Choroid plexus epithelial cell (primary cell): ENCODE data around the gene ATG4A.

Source experiments
- DNase-seq: peaks from one replicate; pipeline ENCODE4 v3.0.0-alpha.2; 2010; ENCODE audit warnings: low read depth
- H3K4me3 ChIP-seq: 2 replicates; pipeline ENCODE4 v1.5.1; 2011; ENCODE audit warnings: low read depth, mild to moderate bottlenecking, control low read depth, low read length, moderate library complexity
- TF ChIP-seq, protein P1 (sequence below): conservative IDR thresholded peaks from 2 replicates; pipeline ENCODE4 v1.5.1; 2011; ENCODE audit warnings: low read depth, mild to moderate bottlenecking, control low read depth, inconsistent platforms, low read length, moderate library complexity

ATG4A gene

DNA sequence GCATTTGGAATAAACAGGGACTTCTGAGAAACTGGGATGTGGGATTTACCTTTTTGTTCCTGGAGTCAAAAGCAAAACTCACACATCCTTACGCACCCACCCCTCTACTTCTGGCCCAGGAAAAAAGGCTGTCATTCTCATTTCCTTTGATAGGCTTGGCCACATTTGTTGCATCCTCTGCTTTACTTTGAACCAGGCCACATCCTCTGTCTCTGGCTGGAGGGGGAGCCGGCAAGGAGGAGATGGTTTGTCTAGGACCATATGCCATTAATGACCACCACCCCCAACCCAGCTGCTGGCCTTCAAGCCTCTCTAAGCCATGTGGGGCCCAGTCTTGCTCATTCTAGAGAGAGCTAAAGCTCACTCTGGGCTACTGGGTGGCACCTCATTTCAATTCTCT is 64.5 kb downstream of the ATG4A start:
- no peak overlapping the region for H3K4me3 ChIP-seq
- TF ChIP-seq, protein P1, sequence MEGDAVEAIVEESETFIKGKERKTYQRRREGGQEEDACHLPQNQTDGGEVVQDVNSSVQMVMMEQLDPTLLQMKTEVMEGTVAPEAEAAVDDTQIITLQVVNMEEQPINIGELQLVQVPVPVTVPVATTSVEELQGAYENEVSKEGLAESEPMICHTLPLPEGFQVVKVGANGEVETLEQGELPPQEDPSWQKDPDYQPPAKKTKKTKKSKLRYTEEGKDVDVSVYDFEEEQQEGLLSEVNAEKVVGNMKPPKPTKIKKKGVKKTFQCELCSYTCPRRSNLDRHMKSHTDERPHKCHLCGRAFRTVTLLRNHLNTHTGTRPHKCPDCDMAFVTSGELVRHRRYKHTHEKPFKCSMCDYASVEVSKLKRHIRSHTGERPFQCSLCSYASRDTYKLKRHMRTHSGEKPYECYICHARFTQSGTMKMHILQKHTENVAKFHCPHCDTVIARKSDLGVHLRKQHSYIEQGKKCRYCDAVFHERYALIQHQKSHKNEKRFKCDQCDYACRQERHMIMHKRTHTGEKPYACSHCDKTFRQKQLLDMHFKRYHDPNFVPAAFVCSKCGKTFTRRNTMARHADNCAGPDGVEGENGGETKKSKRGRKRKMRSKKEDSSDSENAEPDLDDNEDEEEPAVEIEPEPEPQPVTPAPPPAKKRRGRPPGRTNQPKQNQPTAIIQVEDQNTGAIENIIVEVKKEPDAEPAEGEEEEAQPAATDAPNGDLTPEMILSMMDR = no peak
- no peak for DNase-seq

DNA sequence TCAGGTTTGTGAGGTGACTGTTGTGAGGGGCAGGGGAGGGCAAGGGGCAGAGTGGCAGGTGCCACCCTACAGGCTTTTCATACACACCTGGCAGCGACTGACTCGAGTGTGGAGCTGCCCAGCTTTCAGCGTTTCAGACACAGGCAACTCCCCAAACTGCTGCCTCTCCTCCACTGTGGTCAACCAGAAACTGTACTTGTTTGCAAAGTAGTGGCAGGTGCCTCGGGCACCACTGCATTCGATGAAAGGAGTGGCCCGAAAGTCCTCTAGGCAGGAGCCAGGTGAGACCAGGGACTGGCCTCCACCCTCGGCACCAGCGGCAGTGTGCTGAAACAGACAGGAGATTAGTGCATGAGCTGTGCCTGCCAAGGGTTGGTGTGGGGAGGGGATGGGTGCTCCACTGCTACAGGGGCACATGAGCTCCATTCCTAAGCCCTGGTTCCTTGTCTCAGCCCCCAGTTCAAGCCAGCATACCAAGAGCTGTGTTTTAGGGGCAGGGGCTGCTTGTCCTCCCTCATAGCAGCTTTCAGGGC is 65.4 kb downstream of the ATG4A start:
- TF ChIP-seq, protein P1 = no peak
- H3K4me3 ChIP-seq = no peak overlapping the region
- DNase-seq = no peak

DNA sequence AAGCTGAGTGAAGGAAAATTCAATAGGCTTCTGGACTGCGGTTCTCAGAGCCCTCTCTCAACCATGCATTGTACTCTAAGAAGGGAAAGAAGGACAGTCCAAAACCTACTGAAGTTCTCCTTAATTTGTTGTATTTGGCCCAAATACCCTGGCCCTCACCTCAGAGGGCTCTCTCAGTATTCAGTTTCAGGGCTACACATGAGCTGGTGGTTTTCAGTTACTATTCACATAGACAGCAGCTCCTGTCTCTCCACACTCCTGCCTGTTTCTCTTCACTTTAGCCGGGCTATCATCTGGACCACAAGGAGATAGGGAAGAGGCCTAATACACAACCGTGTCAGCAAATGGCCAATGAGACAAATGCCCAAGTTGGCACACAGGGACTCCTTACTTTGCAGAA is 66.0 kb downstream of the ATG4A start:
- TF ChIP-seq, protein P1 = no peak
- no peak overlapping the region for H3K4me3 ChIP-seq
- DNase-seq = no peak

DNA sequence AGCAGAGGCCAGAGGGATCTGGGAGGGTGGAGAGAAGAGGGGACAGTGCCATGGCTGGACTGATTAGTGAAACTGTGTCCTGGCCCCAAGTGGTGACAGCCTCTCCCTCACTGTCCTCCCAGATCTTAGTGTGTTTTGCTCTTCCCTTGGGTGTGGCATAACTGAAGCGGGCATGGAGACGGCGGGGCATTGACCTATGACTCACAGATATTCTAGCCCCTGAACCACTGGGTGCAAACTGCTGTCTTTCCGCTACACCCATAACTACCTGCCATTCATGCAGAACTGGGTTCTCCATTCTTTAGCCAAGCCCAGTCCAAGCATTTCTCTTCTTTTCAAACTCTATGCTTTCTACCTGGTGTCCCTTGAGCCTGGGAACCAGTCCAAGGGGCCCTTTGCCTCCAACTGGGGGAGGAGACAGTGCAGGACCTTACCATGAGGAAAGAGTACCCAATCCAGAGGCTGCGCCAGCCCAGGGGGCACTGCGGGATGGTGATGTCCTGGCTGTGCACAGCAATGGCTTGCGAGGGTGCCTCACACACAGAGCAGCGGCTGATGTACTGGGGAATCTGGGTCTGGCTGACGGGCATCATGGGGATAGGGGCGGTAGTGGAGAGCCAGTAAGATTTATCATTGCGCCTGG is 67.6 kb downstream of the ATG4A start:
- no peak overlapping the region for H3K4me3 ChIP-seq
- TF ChIP-seq, protein P1 = no peak
- DNase-seq = no peak

DNA sequence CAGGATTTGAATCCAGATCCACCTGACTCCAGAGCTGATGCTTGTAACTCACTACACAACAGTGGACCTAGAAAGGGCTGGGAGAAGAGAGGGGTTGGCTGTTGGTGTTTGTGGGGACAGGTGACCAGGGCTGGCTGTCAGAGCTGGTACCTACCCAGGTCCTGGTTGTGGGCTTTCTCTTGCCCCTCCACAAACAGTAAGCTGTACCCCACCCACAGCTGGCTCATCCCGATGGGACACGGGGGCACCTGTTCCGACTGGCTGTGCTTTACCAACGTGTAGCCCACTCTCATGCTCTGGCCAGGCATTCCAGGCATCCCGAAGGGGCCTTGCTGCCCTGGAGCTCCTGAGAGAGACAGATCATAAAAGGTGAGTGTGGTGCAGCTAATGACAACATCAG is 68.7 kb downstream of the ATG4A start:
- DNase-seq = no peak
- no peak overlapping the region for H3K4me3 ChIP-seq
- TF ChIP-seq, protein P1 = no peak

DNA sequence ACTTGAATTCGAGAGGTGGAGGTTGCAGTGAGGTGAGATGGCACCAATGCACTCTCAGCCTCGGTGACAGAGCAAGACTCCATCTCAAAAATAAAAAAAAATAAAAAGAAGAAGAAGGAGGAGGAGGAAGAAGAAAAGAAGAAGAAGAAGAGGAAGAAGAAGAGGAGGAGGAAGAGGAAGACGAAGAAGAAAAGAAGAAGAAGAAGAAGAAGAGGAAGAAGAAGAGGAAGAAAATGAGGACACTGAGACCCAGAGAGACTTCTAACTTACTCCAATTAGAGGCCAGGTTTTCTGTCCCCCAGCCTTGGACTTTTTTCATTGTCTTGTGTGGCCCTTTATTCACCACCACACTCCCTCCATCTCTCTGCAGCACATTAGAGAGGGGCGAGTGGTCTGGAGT is 70.7 kb downstream of the ATG4A start:
- TF ChIP-seq, protein P1 = no peak
- no peak overlapping the region for H3K4me3 ChIP-seq

More for the DNA sequence above, 70.7 kb downstream of the ATG4A start:
- DNase-seq = no peak
